Left cardiac atrium (tissue), 4 donors: ENCODE results near the gene RUNX1. TPM values are rescaled to one million over a fixed set of nuclear protein-coding genes. Genes with fewer than 3 reads are reported as not detected.

Experiments
- ATAC-seq, 2 donors: fragments of 200-7000 bp; cut with Tn5 transposase; one replicate each; pipeline ENCODE4 v1.9.1; 2020; ENCODE audit warnings: mild to moderate bottlenecking in 2 of 2, moderate library complexity in 2 of 2
- DNase-seq: peaks from one replicate; pipeline ENCODE4 v3.0.0-alpha.2; 2020
- intact Hi-C, 2 donors: fragments of 100-400 bp; cut with DNase I; formaldehyde crosslinking; loops; one replicate each; pipeline versions ENCODE4 v1.14.1 to v1.15.1; 2022 to 2023
- total RNA-seq, 2 donors: library from RNA; stranded (reverse); fragmentation: NEBNext Ultra II Directional; extraction: Animal tissue kit (Norgen Biotek cat#: 25700); gene quantifications; one replicate each; pipeline ENCODE4 v1.2.1, GENCODE V29; 2021
- donor health status: DM: no; HTN: yes; CAD: no.
- donor health status: DM: no; HTN: yes; CAD: no; lungs with severe emphysema.
- donor health status: DM: yes; HTN: yes; CAD: no.
- donor health status: Dilated cardiomyopathy.

RUNX1 gene
- total RNA-seq, 2 donors from 2014 or later: 7.8 to 27.4 TPM

DNA sequence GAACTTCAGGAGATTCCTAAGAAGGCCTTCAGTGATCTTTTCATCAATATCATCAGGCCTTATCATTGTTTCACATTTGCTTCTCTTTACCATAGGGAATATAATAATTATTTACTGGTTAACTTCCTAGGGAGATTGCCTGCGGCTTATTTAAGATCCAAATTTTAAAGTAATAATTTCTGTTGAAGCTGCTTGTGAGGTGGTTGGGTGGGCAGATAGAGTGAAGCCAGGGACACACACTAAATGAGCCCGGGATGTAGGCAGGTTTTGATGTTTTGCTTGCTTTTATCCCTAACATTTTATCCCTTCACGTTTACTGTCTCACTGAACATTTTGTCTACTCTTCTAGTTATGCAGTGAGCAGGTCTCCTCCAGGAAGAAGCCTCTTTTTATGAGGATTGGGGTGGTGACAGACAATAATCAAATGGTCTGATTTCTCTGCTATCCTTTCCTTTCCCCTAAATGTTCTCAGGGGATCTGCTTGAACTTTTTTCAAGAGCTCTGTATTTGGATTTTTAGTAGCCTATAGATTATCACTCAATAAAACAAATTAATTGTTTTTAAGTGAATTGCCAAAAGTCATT is 164.7 kb downstream of the RUNX1 start:
- no peak for ATAC-seq
- intact Hi-C loops: loop anchor here (10.0 kb wide), 4 partner anchors 140 to 1040 kb away; no protein-coding TSS in a partner anchor

DNA sequence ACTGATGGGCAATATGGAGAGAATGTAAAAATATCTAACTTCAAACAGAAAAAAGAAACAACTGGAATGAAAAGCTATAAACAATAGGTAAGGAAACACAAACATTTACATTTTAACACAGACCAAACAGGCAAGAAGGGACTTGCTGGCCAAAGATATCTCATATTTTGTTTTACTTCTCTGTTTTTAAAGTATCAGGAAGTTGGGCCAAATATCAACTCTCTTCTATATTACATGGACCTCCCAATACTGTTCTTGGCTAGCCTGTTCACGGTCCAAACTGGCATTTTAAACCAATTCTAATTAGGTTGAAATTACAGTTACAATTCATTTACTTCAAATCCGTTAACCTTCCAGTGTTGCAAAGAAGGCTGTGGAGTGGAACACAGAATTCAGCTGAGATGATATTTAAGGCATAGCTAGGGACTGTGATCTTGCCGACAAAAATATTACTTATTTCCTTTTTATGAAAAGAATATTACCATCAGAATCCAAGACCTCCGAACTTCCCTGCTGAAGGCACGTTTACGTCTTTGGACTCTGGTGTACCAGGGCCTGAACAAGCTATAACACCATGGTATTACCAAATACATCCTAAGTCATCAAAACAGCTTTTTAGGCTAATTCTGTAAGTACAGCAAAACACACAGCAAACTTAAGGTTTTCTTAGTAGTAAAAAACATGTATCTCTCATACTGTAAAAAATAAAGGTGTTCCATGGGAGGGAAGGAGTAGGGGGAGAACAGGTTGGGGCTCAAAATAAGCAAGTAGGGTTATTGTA is 165.4 kb downstream of the RUNX1 start:
- no peak for DNase-seq
- intact Hi-C loops: loop anchor here (10.0 kb wide), 4 partner anchors 139 to 1041 kb away; no protein-coding TSS in a partner anchor
- no peak for ATAC-seq

More for the DNA sequence above, 164.7 kb downstream of the RUNX1 start:
- DNase-seq: no peak

DNA sequence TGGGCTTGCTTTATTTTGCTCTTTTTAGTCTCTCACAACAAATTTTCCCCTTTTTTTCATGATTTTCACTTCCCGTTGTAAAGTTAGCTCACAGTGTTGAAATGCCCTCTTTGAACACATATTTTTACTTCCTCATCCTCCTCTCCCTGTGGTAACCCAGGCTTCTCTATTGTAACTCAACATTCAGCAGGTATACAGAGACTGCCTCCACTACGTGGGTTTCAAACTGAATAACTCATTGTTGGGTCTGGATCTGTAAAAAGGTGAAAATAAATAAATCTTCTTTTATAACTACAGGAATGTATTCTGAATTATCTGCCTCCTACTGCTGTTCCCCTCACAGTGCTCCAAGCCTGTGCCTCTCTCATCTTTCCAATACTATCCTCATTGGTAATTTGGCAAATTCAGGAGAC is 166.4 kb downstream of the RUNX1 start:
- intact Hi-C loops: loop anchor here (10.0 kb wide), 4 partner anchors 138 to 1042 kb away; no protein-coding TSS in a partner anchor
- DNase-seq (no peak), ATAC-seq (peak in 1 of 2 donors; percentile 38)

DNA sequence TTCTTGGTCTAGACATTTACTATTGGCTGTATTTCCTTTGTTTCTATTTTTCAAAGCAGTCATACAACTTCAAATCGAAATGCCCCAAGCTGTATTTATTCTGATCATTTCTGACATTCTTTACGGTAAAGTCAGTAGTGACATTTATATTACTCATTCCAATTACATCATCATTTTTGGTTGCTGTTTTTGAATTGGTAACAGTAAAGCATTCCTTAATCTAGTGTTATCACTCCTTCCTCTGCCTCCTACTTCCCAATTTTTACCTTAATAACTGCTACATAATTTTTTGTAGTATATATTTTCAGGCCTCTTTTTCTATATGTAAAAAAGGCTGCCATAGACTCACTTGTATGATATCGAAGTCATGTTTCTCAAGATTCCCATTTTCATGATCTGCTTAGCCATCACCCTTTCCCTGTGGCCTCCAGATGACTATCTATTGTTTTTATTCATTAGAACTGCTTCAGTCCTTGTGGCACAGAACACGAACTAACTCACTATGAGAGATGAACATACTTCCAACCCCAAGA is 167.2 kb downstream of the RUNX1 start:
- ATAC-seq (peak in 1 of 2 donors; percentile 31), DNase-seq (no peak)
- intact Hi-C loops: loop anchor here (10.0 kb wide), 4 partner anchors 137 to 1043 kb away; no protein-coding TSS in a partner anchor

DNA sequence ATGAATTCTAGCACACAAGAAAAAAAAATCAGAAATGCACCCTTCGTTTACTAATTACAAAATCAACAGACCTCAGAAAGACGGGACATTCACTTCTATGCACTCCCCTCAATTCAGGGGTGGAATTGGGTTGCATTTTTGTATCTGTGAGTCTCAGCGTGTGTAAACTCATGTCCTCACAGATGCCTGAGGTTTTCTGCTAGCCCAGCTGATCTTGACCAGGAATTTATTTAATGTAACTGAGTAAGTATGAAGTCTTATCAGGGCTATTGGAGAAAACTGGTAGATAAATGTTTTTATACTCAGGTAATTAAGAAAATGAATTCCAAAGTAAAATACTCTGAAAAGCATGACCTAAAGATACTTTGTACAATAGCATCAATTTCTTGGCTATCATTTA is 167.7 kb downstream of the RUNX1 start:
- ATAC-seq: no peak
- intact Hi-C loops: loop anchor here (10.0 kb wide), 4 partner anchors 137 to 1043 kb away; no protein-coding TSS in a partner anchor
- DNase-seq: no peak

DNA sequence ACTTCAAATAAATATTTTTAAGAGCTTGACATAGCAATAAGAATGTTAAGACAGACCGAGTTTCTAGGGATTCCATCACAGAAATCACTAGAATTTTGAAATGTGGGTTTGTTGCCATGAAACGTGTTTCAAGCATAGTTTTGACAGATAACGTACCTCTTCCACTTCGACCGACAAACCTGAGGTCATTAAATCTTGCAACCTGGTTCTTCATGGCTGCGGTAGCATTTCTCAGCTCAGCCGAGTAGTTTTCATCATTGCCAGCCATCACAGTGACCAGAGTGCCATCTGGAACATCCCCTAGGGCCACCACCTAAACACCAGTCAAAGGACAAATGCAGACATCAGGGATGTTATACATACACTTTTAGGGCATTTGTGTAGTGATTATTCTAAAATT is 168.7 kb downstream of the RUNX1 start:
- no peak for DNase-seq
- ATAC-seq: no peak
- intact Hi-C loops: loop anchor here (10.0 kb wide), 4 partner anchors 136 to 1044 kb away; no protein-coding TSS in a partner anchor

DNA sequence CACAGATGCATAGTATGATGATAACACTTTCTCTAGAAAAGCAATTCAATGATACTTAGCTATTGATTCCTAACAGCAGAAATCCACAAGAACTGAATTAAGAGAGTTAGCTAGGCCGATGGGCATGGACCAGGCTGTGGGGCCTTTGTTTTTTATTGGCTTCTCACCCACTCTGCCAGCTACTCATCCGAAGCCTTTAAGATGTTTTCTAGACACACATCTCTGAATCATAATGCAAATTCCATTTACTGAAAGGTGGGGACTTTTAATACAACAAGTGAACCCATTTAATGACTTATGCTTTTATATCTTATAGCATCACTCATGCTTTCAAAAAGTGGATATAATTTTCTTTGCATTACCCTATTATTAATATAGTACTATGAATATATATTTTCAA is 170.2 kb downstream of the RUNX1 start:
- intact Hi-C loops: loop anchor here in 1 of 2 donors (10.0 kb wide), 1 partner anchor 84 kb away; no protein-coding TSS in a partner anchor
- ATAC-seq (no peak), DNase-seq (no peak)

DNA sequence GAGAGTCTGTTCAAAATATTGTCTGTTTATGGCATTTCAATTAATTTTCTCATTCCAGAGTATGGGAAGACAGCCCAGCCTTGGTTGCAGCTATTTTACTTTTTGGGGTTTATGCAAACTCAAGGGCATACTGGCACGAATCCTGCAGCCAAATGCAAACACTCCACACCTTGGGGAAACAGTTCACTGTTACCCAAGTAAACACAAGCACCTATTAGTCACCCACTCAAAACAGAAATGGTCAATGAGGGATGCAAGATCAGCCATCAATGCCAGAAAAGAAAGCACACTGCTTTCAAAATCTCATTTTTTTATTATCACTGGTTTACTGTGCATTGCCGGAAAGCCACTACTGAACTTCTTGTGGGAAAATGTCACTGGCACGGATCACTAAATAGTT is 170.6 kb downstream of the RUNX1 start:
- no peak for DNase-seq
- intact Hi-C loops: loop anchor here in 1 of 2 donors (10.0 kb wide), 1 partner anchor 84 kb away; no protein-coding TSS in a partner anchor
- no peak for ATAC-seq

DNA sequence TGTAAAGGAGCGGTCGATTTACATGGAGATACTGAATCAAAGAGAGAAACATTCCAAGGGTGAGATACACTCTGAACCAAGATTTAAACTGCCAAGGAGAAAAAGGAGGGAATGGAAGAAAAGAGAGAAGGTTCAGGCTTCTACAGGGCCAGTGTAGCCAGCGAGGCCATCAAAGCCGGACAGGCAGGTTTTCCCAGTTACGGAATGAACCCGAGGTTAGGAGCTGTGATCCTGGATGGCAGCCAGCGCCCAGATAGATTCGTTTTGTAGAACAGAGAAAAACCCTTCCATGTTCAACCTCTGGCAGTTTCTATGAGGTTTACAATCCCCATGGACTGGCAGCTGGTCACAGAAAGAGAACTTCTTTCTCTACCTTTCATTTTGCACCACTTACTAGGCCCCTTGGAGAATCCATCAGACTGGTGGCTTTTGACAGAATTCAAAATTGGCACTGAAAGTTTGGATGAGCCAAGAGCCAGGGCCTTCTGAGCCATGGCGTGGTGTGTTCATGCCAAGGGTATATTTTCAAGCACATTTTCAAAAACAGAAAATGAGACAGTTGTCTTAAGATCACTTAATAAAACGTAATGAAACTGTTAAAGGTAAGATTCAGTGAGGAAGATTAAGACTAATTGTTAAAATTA is 171.5 kb downstream of the RUNX1 start:
- ATAC-seq (peak in 1 of 2 donors; percentile 47), DNase-seq (no peak)
- intact Hi-C loops: loop anchor here in 1 of 2 donors (10.0 kb wide), 1 partner anchor 83 kb away; no protein-coding TSS in a partner anchor

DNA sequence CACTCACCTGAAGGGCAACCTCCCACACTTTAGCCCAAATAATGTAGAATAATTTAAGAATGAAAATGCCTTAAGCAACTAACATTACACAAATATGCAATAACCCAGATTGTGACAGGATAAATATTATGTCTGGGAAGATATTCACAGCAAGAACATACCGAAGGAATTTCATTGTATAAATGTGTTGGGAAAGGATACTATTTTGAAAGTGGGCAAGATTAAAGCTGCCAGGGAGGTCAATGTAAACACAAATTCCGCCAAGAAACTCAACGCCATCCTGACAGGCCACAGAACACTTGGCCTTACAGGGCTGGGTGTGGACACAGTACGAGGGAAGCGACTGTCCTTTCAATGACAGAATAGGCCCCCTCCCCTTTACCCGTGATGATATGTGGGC is 173.3 kb downstream of the RUNX1 start:
- ATAC-seq (no peak), DNase-seq (no peak)
- intact Hi-C loops: loop anchor here in 1 of 2 donors (10.0 kb wide), 1 partner anchor 81 kb away; no protein-coding TSS in a partner anchor

DNA sequence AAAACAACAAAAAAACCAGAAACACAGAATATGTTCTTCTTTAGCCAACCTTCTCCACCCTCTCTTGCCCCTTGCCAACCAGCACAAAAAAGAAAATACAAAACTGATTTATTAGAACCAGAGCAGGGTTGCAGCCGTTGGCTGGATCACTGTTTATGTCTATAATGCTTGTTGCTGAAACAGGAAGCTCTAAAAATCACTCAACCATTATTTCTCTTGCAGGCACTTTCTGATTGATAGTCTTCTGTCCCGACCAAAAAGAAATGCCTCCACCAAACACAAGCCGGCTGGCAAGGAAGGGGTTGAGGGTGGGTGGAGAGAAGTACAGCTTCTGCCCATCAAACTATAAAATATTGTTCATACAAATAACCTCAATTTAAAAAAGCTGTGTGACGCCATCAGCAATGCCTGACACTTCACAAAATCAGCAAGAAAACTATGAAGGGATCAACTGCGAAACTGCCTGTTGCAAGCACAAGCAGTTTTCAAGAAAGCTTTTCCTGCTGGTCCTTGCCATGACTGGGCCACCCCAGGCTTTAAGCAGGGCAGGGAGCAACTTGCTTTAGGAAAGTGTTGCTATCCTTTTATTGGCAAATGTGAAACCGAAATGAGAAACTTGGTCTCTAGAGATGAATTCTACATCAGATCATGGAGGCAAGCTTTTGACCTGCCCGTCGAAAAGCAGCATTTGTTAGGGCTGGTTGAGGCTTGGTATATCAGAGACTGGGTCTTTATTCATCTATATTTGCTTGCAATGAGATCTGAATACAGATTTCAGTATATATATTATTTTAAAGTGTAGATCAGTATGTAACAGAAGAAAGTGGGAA is 174.2 kb downstream of the RUNX1 start:
- DNase-seq (no peak), ATAC-seq (peak in 1 of 2 donors; percentile 50)
- intact Hi-C loops: loop anchor here in 1 of 2 donors (10.0 kb wide), 1 partner anchor 80 kb away; no protein-coding TSS in a partner anchor

DNA sequence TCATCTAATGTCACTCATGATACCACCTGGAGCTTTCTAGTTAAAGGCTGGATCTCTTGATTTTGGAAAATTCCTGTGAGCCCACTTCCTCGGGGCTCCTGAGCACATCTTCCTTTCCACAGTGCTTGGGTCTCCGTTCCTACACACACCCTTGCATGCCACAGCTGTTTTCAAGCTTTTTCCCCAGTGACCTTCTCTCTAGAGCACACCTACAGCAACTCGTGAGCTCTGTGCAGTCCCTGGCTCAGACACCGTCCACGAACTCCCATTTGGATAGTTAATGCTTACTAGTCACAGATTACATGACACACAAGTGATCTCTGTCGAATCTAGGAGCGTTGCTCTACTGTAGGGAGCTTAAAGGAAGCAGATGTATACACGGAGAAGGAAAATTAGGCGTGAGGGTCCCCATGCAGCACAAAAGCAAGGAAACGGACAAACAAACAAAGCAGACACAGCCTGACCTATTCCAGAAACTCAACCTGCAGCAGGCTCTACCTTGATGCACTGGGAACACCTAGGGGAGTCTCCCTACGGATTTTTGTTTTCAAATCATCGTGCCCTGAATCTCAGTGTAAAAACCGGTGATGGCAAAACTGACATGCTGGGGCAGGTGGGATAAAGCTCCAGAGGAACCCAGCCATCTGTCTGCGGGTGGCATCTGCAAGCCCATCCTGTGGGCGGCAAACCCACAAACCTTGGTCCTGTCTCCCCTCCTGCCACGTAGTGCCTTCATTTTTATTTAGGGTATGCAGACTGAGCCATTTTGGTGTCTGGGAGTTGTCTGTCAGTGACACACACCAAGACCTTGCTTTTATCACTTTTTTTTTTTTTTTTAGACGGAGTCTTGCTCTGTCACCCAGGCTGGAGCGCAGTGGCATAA is 177.8 kb downstream of the RUNX1 start:
- ATAC-seq: no peak
- intact Hi-C loops: loop anchor here in 1 of 2 donors (10.0 kb wide), 1 partner anchor 76 kb away; no protein-coding TSS in a partner anchor
- no peak for DNase-seq

DNA sequence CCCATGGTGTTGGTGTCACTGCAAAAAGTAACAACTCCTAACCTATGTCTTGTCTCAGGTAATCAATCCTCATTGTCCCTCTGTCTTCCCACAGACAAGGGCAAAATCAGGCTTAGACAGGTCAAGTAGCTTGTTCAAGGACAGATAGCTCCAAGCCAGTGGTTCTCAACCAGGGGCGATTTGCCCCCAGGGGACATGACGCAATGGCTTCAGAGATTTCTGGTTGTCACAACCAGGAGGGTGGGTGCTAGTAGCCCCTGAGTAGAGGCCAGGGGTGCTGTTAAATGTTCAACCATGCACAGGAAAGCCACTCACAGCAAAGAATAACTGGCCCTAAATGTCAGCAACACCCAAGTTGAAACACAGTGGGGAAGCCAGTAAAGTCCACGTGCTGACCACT is 178.9 kb downstream of the RUNX1 start:
- no peak for DNase-seq

DNA sequence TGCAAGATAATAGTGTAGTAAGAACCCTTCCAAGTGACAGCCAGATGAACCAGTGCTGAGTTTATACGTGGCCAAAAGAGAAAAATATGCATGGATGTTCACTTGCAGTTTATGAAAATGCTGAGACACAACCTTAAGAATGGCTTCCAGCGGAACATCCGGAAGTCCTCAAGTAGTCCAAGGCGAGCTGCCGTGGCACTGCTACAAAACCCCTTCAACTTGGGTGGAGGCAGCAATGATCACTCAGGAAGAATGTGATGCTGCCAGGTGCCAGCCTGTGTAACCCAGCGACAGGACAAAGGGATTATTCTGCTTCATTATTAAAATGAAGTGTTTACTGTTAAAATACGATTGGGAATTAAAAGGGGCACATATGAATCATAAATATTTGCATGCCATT is 179.6 kb downstream of the RUNX1 start:
- intact Hi-C loops: no loop called here
- ATAC-seq (no peak), DNase-seq (no peak)

More for the DNA sequence above, 178.9 kb downstream of the RUNX1 start:
- intact Hi-C loops: loop anchor here in 1 of 2 donors (10.0 kb wide), 1 partner anchor 75 kb away; no protein-coding TSS in a partner anchor
- ATAC-seq: no peak

DNA sequence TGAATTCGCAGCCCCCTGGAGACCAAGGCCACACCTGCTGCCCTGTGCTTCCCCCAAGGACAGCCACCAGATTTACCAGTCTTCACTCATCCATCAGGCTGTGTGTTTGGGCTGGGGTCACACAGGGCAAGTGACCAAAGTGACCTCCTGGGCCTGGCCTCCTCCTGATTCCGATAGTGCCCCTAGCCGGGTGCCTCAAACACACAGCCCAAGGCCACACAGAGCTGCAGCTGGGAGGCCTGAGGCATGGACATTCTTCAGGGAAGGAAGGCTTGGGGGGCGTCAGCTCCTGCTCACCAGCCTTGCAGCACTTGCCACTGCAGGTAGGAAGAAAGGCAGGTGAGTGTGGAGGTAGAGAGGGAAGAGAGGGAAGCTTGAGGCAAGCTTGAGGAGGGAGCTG is 181.3 kb downstream of the RUNX1 start:
- intact Hi-C loops: no loop called here
- DNase-seq (no peak), ATAC-seq (no peak)

DNA sequence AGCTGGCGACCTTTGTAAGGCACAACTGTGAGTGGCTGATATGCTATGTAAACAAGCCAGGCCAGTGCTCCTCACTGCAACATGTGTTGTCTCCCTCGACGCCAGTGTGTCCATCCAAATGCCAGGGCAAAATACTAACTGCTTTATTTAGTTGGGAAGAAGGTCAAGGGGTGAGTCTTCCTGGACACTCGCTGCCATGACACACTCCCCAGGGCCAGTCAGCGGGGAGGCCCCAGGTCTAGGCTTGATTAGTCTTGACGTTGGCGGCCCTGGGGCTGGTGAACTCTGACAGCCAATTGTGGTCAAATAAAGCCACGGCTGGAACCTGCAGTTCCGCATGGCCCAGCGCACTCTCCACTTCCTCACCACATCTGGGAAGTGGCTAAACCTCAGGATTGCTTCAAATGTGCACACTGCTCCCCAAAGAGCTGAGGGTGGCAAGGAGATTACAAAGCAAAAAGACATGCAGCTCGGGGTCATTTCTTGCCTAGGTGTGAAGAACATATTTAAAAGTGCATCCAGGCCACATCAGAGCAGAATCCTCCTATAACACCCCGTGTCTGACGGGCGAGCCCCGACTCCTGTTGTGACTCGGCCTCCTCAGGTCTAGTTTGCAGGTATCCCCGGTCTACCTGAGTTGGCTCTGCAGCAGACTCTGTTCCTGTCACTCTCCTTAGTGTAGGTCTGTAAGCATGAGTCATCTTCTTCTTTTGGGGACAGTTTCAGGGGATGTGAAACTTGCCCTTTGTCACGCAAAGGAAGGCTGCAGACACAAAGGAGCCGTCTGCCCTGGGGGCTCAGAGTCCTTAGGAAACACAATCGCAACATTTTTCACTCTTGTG is 183.5 kb downstream of the RUNX1 start:
- peak; percentile 53 to 65 for ATAC-seq
- peak; percentile 58 for DNase-seq
- intact Hi-C loops: no loop called here
